HG02973 (cell line): ENCODE results near the gene CDC73.
"Not testable (repeated sequence)": the region's sequence is repeated elsewhere in the genome, so short reads cannot be mapped to it uniquely, and the experiment has no call there.

Source experiments
- ATAC-seq: cut with Tn5 transposase; IDR thresholded peaks from one replicate; pipeline ENCODE4 v1.9.1; 2021; ENCODE audit warnings: moderate library complexity; ENCODE audit not compliant: unreplicated experiment

The CDC73 gene

DNA sequence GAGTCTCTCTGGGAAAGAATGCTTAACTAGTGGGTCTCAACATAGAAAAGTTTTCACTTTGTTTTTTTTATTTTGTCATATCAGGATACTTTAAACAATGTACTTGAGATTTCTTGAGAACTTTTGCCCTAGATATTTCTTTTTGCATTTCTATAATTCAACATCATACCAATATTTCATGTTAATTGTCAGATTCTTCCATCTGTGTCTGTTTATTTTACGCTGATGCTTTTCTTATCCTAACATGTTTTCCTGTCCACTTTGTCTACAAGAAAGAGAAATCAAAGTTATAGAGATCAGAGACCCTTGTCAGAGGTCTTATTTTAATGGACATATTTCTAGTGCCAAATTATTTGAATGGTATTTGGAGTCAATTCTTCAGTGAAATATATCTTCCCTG lies 160.1 kb downstream of the CDC73 start:
- ATAC-seq: no peak

DNA sequence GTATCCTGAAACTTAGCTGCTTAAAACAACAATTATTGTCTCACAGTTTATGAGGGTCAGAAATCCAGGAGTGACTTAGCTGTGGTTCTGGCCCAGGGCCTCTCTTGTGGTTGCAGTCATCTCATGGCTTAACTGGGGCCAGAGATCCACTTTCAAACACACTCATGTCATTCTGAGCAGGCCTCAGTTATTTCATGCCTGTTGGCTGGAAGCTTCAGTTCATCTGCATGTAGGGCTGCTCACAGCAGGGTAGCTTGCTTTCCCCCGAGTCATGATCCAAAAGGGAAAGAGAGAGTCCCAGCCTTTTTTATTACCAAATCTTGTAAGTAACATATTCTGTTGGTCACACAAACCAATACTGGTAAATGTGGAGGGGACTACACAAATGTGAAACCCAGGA lies 161.2 kb downstream of the CDC73 start:
- no peak for ATAC-seq

DNA sequence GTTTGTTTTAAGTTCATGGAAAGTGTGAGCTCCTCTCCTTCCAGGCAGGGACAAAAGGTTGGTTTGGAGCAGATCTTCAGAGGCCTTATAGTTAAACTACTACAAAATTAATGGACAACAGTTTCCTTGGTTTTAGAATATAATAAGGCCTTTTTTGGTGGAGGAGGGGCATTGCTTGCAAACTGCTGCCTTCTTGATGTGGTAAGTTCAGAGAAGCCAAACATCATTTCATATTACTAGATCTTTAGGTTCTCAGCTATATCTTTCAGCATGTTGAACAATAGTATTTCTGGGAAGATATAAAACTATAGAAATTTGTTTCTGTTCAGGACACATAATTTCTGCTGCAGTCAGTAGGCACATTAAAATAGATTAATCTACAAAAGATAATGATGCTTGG lies 162.4 kb downstream of the CDC73 start:
- ATAC-seq: no peak

DNA sequence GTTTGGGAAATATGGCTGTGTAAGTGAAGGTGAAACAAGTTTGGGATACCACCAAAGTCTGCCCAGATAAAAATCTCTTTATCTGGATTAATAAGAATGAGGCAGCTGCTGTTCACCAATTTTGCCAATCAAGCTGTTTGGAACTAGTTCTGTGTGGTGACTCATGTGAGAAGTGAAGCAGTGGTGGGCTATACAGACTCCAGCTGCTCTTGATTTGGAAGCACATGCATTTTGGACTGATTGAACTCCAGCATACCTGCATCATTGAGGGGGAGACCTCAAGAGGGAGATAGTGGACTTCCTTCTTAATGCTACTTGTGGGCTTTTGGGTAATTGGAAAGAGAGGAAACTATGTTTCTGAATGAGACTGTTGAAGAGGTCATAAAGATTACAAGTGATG lies 163.8 kb downstream of the CDC73 start:
- ATAC-seq: no peak

DNA sequence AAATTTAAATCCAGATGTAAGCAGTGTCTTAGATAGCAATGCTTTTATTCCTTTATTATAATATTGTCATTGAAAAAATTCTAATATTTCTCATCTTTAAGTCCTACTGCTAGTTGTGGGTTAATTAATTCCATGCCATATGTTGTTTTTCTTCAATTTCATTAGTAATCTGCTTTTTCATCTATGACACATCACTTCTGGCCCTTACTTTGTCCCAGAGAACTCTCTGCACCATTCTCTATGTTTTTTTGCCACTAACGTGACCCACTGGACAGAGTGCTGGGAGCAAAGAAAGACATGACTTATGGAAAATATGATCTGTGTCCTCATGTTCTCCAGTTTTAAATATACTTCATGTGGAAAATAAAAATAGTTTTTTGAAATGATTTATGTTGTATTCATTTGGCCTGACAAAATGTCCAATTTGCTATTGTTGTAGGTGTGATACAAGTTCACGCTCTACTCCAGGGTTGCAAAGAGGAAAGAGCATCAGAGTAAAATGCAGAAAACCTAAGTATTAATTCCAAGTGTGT lies 166.8 kb downstream of the CDC73 start:
- not testable (repeated sequence) for ATAC-seq

DNA sequence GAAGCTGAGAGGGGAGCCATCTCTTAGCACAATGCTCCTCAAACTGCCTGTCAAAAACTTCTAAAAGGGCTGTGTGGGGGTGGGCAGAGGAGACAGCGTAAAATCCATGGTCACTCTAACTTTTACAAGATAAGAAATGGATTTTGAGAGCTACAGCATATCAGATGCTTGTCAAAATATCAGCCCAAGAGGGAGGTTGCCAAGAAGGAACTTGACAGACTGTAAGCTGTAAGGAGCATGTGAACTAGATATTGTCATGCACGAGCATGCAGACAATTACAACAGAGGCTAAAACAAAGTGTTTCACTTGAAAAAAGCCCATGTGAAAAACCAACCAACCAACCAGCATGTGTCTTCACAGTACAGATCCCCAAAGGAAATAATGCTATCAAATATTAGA lies 171.9 kb downstream of the CDC73 start:
- ATAC-seq: no peak

DNA sequence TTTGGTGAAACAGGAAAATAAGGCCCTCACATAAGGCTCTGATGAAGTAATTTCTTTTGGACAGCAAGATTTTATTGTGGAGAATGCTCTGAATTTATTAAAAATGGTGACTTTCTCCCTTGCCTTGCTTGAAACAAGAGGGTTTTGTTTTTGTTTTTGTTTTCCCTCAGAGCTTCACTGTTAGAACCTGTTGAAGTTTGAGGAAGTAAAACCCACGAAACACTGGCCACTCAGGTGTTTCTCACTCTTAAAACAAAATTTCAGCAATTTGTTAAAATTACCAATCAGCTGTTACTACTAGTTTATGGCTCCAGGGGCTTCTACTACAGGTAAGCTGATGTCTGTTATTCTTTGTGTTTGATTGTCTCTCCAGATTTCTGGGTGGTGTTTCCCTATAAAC lies 177.2 kb downstream of the CDC73 start:
- no peak for ATAC-seq

DNA sequence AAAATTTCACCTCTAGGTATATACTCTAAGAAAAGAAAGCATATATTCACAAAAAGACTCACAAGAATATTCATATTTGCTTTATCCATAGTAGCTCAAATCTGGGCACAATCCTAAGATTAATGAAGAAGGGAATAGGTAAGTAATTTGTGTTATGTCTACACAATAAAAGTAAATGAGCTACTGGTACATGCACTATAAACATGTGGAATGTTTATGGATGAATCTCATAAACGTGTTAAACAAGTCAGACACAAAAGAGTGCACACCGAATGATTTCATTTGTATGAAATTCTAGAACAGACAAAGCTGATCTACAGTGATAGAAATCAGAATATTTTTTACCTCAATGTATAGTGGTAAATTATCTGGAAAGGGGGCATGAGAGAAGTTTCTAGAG lies 179.9 kb downstream of the CDC73 start:
- no peak for ATAC-seq

DNA sequence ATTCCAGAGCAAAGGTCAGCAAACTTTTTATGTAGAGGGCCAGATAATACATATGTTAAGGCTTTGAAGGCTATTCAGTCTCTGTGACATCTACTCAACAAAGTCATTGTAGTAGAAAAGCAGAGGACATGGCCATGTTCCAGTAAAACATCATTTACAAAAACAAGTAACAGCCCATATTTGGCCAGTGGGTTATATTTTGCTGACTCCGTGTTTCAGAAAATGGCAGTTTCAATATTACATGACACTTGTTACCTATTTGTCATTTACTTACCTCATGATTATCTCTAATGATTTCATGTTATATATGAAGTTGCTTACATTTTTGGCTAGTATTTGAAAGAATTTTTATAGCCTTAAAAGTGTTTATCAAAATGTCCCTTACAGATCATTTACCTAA lies 182.0 kb downstream of the CDC73 start:
- ATAC-seq: no peak
